Measurements from ENCODE around the gene TUBGCP2. TPM values are rescaled to one million over a fixed set of nuclear protein-coding genes. Genes with fewer than 3 reads are reported as not detected.

The TUBGCP2 gene
- total RNA-seq, 4 donors from 2014 or later: 21.5 to 43.8 (median 36.5) TPM

DNA sequence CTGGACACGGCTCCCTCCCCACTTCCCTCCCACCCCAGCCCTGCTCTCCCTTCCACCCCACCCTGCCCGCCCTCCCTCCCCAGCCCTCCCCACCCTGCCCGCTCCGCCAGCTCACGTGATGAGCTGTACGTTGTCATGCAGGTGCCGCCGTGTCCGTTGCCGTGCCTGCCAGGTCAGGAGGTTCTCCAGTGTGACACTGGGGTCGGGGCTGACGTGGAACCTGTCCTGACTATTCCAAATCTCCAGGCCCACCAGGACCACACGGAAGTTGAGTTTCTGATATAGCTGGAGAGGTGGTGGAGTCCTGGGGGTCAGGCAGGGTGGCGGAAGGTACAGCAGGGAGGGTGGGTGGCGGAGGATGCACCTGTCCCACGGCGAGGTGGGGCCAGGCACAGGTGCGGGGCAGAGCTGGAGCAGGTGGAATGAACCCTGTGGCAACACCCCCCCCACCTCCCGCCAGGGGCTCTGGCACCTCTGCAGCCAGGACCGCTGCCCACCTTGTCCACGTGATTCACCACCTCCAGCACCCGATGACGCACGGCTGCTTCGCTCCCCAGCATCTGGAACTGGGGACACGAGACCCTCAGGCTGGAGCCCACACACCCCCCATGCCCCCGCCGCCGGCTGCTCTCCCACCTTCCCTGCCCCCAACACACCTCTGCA is 36.2 kb downstream of the TUBGCP2 start:
- intact Hi-C loops (cut with DNase I; ENCODE audit: low total_unique reads): no loop called here
- no peaks in the 10 kb centered on the region for H3K36me3 ChIP-seq

DNA sequence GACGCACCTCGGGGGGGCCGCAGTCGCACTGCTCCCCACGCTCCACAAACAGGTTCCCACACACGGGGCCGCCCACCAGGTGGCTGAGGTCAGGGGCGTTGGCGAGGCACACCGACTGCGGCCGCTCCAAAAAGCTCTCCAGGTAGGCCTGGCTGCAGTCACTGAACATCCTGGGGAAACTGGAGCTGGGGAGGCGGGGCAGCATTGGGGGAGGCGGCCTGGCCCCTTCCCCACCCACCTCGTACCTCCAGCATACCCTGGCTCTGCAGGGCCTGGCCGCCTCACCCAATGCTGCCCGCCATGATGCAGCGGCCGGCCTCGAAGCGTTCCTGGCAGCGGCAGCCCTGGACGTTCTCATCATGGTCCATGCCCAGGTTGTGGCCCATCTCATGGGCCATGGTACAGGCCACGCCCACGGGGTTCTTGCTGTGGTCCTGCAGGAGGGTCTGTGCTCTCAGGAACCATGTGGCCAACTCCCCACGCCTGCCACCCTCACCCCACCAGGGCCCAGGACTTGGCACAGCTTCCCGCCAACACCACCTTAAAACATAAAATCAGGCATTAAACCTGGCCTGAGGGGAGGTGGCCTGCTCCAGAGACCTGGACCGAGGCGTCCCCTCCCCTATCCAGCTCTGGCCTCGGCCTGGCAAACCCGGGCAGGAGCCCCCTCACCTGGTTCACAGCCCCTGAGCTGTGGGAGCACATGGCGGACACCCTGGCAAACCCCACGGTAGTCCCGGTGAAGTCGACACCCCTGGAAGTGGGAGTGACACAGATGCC is 37.0 kb downstream of the TUBGCP2 start:
- Histone ChIP-seq H3K4me1 (no peaks in the 10 kb centered on the region), H3K27ac (no peak overlapping the region), H3K9me3 (no peaks in the 10 kb centered on the region), H3K4me3 (no peak overlapping the region), H3K36me3 (no peaks in the 10 kb centered on the region), H3K27me3 (peaks cover 13 to 18% (median 15%) of the 10 kb centered on the region in 3 donors)
- ATAC-seq (no peak), DNase-seq (no peak)
- no peak for TF ChIP-seq POLR2A (IDR thresholded peaks at IDR 0.05)
- TF ChIP-seq, protein P1, sequence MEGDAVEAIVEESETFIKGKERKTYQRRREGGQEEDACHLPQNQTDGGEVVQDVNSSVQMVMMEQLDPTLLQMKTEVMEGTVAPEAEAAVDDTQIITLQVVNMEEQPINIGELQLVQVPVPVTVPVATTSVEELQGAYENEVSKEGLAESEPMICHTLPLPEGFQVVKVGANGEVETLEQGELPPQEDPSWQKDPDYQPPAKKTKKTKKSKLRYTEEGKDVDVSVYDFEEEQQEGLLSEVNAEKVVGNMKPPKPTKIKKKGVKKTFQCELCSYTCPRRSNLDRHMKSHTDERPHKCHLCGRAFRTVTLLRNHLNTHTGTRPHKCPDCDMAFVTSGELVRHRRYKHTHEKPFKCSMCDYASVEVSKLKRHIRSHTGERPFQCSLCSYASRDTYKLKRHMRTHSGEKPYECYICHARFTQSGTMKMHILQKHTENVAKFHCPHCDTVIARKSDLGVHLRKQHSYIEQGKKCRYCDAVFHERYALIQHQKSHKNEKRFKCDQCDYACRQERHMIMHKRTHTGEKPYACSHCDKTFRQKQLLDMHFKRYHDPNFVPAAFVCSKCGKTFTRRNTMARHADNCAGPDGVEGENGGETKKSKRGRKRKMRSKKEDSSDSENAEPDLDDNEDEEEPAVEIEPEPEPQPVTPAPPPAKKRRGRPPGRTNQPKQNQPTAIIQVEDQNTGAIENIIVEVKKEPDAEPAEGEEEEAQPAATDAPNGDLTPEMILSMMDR (IDR thresholded peaks at IDR 0.05 in 4 of 5, conservative IDR thresholded peaks at IDR 0.05 in 1 of 5): no peak
- in situ Hi-C loops (cut with MboI; ENCODE audit: low sequenced_read_pairs in 4 of 4) (no loop called here), intact Hi-C loops (cut with DNase I; ENCODE audit: low total_unique reads) (no loop called here)

More for the DNA sequence above, 36.2 kb downstream of the TUBGCP2 start:
- ATAC-seq (no peak), DNase-seq (no peak)
- TF ChIP-seq, protein P1 (IDR thresholded peaks at IDR 0.05 in 4 of 5, conservative IDR thresholded peaks at IDR 0.05 in 1 of 5): no peak
- no peak for TF ChIP-seq POLR2A (IDR thresholded peaks at IDR 0.05)
- H3K4me1 ChIP-seq: no peaks in the 10 kb centered on the region
- peaks cover 18 to 21% (median 18%) of the 10 kb centered on the region in 3 donors for H3K27me3 ChIP-seq
- no peak overlapping the region for H3K4me3 ChIP-seq
- H3K9me3 ChIP-seq: no peaks in the 10 kb centered on the region
- in situ Hi-C loops (cut with MboI; ENCODE audit: low sequenced_read_pairs in 4 of 4): no loop called here
- H3K27ac ChIP-seq: no peak overlapping the region

DNA sequence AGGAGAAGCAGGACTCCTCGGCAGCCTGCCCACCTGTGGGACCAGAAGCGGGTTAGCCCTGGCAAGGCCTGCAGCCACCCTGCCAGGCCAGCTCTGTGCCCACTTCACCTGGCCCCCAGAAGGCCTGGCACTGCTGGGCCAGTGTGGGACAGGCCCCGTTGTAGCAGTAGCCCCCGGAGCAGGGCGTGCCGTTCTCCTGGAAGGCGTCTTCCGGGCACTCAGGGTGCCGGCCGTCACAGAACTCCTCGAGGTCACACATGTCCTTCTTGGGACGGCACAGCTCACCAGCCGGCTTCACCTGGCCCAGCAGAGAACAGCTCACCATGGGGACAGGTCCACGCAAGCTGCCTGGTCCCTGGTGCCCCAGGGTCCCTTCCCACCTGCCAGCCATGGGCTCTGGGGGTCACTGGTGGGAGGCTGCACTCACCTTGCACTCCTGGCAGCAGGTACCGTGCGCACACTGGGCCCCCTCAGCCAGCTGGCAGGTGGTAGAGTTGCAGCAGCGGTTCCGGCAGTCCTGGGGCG is 37.8 kb downstream of the TUBGCP2 start:
- Histone ChIP-seq H3K4me1 (no peaks in the 10 kb centered on the region), H3K27me3 (peaks cover 5 to 10% (median 8%) of the 10 kb centered on the region in 3 donors), H3K4me3 (no peak overlapping the region), H3K36me3 (no peaks in the 10 kb centered on the region), H3K27ac (no peak overlapping the region), H3K9me3 (no peaks in the 10 kb centered on the region)
- DNase-seq (no peak), ATAC-seq (no peak)
- in situ Hi-C loops (cut with MboI; ENCODE audit: low sequenced_read_pairs in 4 of 4): no loop called here
- intact Hi-C loops (cut with DNase I; ENCODE audit: low total_unique reads): no loop called here
- no peak for TF ChIP-seq POLR2A (IDR thresholded peaks at IDR 0.05)
- TF ChIP-seq, protein P1 (IDR thresholded peaks at IDR 0.05 in 4 of 5, conservative IDR thresholded peaks at IDR 0.05 in 1 of 5): no peak

DNA sequence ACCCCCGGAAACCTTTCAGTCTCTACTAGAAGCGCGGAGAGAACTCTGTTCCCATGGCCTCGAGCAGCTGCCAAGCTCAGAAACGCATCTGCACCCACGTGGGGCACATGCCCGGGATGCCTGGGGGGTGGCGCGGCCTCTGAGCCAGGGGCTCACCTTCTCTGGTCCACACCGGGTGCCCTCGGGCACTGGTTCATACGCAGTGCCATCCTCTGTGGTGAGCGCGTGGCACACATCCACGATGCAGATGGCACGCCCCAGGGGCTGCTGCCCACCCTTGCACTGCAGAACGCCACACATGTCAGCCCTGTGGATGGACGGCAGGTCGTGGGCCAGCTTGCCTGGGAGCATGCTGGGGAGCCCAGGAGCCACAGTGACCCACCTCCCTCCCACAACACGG is 38.5 kb downstream of the TUBGCP2 start:
- in situ Hi-C loops (cut with MboI; ENCODE audit: low sequenced_read_pairs in 4 of 4): no loop called here
- H3K36me3 ChIP-seq: no peaks in the 10 kb centered on the region
- intact Hi-C loops (cut with DNase I; ENCODE audit: low total_unique reads): no loop called here

More for the DNA sequence above, 38.5 kb downstream of the TUBGCP2 start:
- no peaks in the 10 kb centered on the region for H3K4me1 ChIP-seq
- no peak for TF ChIP-seq POLR2A (IDR thresholded peaks at IDR 0.05)
- TF ChIP-seq, protein P1 (IDR thresholded peaks at IDR 0.05 in 4 of 5, conservative IDR thresholded peaks at IDR 0.05 in 1 of 5): no peak
- DNase-seq (no peak), ATAC-seq (no peak)
- H3K27me3 ChIP-seq: peaks cover 0 to 4% (median 2%) of the 10 kb centered on the region in 3 donors
- no peak overlapping the region for H3K4me3 ChIP-seq
- H3K27ac ChIP-seq: no peak overlapping the region
- H3K9me3 ChIP-seq: no peaks in the 10 kb centered on the region

Measured in gastrocnemius medialis (tissue), 4 donors.